Measurements from ENCODE around the gene ATP1B3.
A peak's percentile ranks its signal among the peaks of the same experiment; 100 is the strongest.

ATP1B3 gene

DNA sequence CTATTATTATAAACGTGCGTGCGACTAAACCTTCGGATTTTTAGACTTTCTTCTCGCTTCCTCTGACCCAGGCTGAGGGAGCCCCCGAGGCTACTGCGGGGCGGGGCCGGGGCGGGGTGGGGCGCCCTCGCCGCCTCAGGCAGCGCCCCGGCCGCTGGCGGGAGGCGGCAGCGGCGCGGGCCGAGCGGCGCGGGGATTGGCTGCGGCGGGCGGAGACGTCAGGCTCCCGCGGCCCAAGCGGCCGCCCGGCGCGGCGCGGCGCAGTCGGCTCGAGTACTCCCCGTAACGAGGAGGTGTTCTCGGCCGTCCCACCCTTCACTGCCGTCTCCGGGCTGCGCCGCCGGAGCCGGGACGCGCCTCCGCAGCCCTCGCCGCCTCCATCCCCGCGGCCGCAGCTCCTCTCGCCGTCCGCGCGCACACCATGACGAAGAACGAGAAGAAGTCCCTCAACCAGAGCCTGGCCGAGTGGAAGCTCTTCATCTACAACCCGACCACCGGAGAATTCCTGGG lies at the start of gene ATP1B3:
Gene ATP1B3 (plus strand): TSS at position 263 of the 510 bp plus-strand sequence. CDS start 159 bp downstream, at position 422.
- no peaks in the 10 kb centered on the region for H3K36me3 ChIP-seq (ENCODE audit: control insufficient read depth, insufficient read depth, low read length)
- H3K4me1 ChIP-seq (ENCODE audit: control insufficient read depth, insufficient read depth, low read length): peaks cover 5% of the 10 kb centered on the region
- no peaks in the 10 kb centered on the region for H3K9me3 ChIP-seq (ENCODE audit: control insufficient read depth, insufficient read depth, low read length)
- H3K4me3 ChIP-seq (ENCODE audit: low read depth, low read length): peak within 1 kb of the TSS; percentile 94
- H3K9ac ChIP-seq (ENCODE audit: low read depth, low read length): peak within 1 kb of the TSS; percentile 85
- H3K27me3 ChIP-seq (ENCODE audit: control insufficient read depth, insufficient read depth, low read length): no peaks in the 10 kb centered on the region

DNA sequence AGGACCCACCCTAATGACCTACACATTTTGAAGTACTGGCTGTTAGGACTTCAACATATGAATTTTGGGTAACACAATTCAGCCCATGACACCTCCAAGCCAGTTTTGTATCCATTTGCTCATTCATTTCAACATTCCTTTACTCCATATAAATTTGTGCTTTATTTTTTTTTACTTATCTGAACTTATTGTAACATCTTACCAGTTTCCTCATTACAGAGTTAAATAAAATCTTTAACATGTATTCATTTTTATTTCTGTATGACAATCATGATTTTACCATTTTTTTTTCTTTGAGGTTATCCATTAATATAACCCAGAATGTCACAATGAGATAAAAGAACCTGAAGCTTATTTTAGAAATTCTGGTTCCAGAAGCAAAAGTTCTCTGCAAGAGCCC lies 48.0 kb upstream of the ATP1B3 start:
- no peaks in the 10 kb centered on the region for H3K36me3 ChIP-seq (ENCODE audit: control insufficient read depth, insufficient read depth, low read length)

DNA sequence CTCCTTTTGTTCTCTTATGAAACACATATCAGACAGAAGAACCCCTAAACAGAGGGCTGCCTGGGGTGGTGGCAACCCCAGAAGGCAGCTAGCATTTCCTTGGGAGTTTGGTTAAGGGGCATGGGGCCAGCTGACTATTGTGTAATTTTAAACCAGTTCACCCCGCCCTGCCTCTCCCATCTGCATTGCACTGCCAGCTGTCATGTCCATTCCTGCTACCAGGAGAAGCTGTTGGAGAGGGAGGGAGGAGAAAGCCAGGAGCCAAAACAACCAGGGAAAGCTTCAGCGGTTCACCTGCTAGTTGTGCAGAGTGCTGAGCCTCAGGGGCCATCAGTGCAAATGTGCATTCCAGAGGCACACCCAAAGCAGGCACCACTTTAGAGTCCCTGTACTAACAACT lies 47.6 kb upstream of the ATP1B3 start:
- no peak overlapping the region for H3K4me3 ChIP-seq (ENCODE audit: low read depth, low read length)
- H3K9ac ChIP-seq (ENCODE audit: low read depth, low read length): no peak overlapping the region
- H3K27me3 ChIP-seq (ENCODE audit: control insufficient read depth, insufficient read depth, low read length): no peaks in the 10 kb centered on the region
- H3K36me3 ChIP-seq (ENCODE audit: control insufficient read depth, insufficient read depth, low read length): no peaks in the 10 kb centered on the region
- peaks cover 10% of the 10 kb centered on the region for H3K4me1 ChIP-seq (ENCODE audit: control insufficient read depth, insufficient read depth, low read length)
- no peaks in the 10 kb centered on the region for H3K9me3 ChIP-seq (ENCODE audit: control insufficient read depth, insufficient read depth, low read length)

More for the DNA sequence above, 48.0 kb upstream of the ATP1B3 start:
- Histone ChIP-seq H3K4me3 (ENCODE audit: low read depth, low read length) (no peak overlapping the region), H3K4me1 (ENCODE audit: control insufficient read depth, insufficient read depth, low read length) (peaks cover 10% of the 10 kb centered on the region), H3K9ac (ENCODE audit: low read depth, low read length) (no peak overlapping the region), H3K9me3 (ENCODE audit: control insufficient read depth, insufficient read depth, low read length) (no peaks in the 10 kb centered on the region), H3K27me3 (ENCODE audit: control insufficient read depth, insufficient read depth, low read length) (no peaks in the 10 kb centered on the region)

DNA sequence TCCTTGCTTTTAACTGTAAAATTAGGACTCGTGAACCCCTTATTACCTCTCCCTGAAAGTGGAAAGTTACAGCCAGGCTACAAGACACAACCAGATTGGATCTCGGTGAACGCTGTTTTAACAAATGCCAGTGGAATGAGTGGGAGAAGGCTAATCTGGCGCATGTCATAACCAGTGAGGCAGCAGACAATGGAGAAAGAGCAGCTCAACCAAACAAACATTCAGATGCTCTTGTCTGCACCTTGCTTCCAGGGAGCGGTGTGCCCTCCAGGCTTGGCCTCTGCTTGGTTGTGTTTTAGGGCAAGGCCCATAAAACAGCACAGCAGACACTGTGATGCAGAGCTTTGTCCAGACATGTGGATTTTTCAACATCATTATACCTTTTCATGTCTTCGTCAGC lies 45.9 kb upstream of the ATP1B3 start:
- Histone ChIP-seq H3K9ac (ENCODE audit: low read depth, low read length) (no peak overlapping the region), H3K9me3 (ENCODE audit: control insufficient read depth, insufficient read depth, low read length) (no peaks in the 10 kb centered on the region), H3K4me3 (ENCODE audit: low read depth, low read length) (no peak overlapping the region), H3K27me3 (ENCODE audit: control insufficient read depth, insufficient read depth, low read length) (no peaks in the 10 kb centered on the region), H3K36me3 (ENCODE audit: control insufficient read depth, insufficient read depth, low read length) (no peaks in the 10 kb centered on the region), H3K4me1 (ENCODE audit: control insufficient read depth, insufficient read depth, low read length) (peaks cover 10% of the 10 kb centered on the region)

DNA sequence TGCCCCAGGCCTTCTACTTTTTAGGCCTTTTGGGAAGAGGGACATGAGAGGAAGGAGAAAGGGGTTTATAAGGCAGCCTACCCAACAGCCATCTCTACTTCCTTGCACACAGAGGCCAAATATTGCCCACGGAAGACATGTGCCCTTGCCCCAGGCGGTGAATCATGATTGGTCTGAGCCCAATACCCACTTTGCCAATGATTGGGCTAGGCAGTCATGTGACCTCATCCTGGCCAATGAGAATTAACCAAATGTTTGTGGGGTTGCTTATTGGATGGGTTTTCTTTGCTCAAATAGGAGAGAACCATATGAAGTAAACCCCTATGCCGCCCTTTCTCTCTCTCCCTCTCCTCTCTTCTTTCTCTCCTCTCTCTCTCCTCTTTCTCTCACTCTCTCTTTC lies 42.2 kb upstream of the ATP1B3 start:
- Histone ChIP-seq H3K9me3 (ENCODE audit: control insufficient read depth, insufficient read depth, low read length) (no peaks in the 10 kb centered on the region), H3K36me3 (ENCODE audit: control insufficient read depth, insufficient read depth, low read length) (no peaks in the 10 kb centered on the region), H3K4me1 (ENCODE audit: control insufficient read depth, insufficient read depth, low read length) (no peaks in the 10 kb centered on the region), H3K27me3 (ENCODE audit: control insufficient read depth, insufficient read depth, low read length) (no peaks in the 10 kb centered on the region), H3K4me3 (ENCODE audit: low read depth, low read length) (no peak overlapping the region), H3K9ac (ENCODE audit: low read depth, low read length) (no peak overlapping the region)

DNA sequence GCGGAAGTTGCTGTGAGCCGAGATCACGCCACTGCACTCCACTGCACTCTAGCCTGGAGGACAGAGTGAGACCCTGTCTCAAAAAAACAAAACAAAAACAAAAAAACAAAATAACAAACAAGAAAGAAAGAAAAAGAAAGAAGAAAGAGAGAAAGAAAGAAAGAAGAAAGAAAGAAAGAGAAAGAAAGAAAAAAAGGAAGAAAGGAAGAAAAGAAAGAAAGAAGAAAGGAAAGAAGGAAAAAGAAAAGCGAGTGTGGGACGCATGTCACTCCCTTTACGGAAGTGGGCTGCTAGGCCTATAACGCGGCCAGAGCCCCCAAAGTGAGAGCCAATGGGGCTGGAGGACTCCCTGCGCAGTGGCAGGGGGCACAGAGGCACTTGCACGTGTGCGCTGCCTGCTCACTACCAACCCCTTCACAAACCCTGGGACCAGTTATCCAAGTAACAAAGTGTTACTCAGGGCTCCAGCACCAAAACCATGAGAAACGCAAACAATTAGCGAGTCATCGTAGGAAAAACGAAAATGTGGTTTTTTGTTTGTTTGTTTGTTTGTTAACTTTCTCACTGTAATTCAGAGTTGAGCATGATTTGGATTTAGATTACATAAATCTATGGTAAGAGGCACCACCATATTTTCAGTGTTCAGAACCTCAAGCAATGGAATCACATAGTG lies 40.8 kb upstream of the ATP1B3 start:
- Histone ChIP-seq H3K9me3 (ENCODE audit: control insufficient read depth, insufficient read depth, low read length) (no peaks in the 10 kb centered on the region), H3K27me3 (ENCODE audit: control insufficient read depth, insufficient read depth, low read length) (no peaks in the 10 kb centered on the region), H3K4me1 (ENCODE audit: control insufficient read depth, insufficient read depth, low read length) (no peaks in the 10 kb centered on the region), H3K9ac (ENCODE audit: low read depth, low read length) (no peak overlapping the region), H3K4me3 (ENCODE audit: low read depth, low read length) (no peak overlapping the region), H3K36me3 (ENCODE audit: control insufficient read depth, insufficient read depth, low read length) (no peaks in the 10 kb centered on the region)

DNA sequence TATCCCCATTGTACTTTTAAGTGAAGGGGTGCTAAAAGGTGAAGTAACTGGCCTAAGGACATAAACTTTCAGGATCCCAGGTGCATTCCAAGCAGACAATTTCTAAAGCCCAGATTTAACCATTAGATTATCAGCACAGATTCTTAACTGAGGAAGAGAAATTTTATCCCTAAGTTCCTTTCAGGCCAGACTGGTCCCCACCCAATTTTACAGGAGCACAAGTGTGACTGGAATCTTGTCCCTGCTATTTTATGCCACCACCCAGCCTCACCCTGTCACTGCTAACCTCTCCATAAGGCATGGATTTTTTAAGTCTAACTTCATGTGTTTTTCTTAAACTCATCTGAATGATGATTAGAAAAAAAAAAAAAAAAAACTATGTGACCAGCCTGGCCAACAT lies 37.1 kb upstream of the ATP1B3 start:
- no peaks in the 10 kb centered on the region for H3K4me1 ChIP-seq (ENCODE audit: control insufficient read depth, insufficient read depth, low read length)
- no peaks in the 10 kb centered on the region for H3K9me3 ChIP-seq (ENCODE audit: control insufficient read depth, insufficient read depth, low read length)
- H3K4me3 ChIP-seq (ENCODE audit: low read depth, low read length): no peak overlapping the region
- H3K9ac ChIP-seq (ENCODE audit: low read depth, low read length): no peak overlapping the region
- no peaks in the 10 kb centered on the region for H3K36me3 ChIP-seq (ENCODE audit: control insufficient read depth, insufficient read depth, low read length)
- H3K27me3 ChIP-seq (ENCODE audit: control insufficient read depth, insufficient read depth, low read length): no peaks in the 10 kb centered on the region

DNA sequence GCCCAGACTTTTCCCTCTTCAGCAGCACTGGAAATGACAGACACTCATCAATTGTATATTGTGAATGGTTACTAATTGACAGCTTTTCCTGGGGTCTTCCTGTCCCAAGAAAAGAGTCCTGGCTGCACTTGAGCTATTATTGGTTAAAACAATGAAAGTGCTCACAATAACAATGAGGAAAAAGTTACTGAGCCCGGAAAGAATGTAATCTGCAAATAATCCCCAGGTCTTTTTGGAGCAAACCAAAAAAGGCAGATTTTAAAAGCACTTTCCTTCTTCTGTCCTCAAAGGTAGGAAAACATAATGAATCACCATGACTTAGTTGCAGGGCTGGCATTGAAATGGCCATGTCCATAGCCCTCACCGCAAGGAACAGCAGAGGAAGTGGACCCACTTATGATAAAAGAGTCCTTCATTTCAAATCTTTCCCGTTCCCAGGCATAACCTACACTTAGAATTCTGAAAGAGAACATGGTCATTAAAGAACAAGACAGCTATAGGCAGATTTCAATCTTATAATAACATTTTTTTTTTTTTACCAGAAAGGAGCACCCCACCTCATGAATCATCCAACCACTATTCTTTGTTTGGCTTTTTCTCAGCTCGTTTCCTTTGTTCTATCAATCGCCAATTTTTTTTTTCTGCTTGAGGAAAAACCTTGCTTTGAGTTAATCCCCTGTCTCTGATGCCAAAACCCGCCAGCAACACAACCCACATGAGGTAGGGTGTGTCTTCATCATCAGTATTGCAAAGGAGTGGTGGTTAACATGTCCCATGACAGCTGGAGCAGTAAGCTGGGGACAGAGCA lies 35.5 kb upstream of the ATP1B3 start:
- Histone ChIP-seq H3K9ac (ENCODE audit: low read depth, low read length) (no peak overlapping the region), H3K36me3 (ENCODE audit: control insufficient read depth, insufficient read depth, low read length) (no peaks in the 10 kb centered on the region), H3K9me3 (ENCODE audit: control insufficient read depth, insufficient read depth, low read length) (no peaks in the 10 kb centered on the region), H3K4me3 (ENCODE audit: low read depth, low read length) (no peak overlapping the region), H3K4me1 (ENCODE audit: control insufficient read depth, insufficient read depth, low read length) (no peaks in the 10 kb centered on the region), H3K27me3 (ENCODE audit: control insufficient read depth, insufficient read depth, low read length) (no peaks in the 10 kb centered on the region)

DNA sequence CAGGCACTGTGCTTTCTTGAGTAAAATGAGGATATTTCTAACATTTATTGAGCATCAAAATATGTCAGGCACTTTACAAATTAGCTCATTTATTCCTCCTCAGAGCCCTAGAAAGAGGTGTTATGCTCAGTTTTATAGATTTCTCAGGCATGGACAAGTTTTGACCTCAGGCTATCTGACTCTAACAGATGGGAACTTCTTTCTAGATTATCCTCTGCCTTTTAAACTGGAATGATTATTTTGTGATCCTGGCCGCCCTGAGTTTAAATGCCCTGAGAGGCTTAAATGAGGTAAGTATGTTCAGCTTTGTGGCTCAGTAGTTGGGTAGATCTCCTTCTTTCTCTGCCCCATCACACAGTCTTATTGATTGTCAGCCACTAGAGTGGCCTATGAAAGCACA lies 32.3 kb upstream of the ATP1B3 start:
- H3K9ac ChIP-seq (ENCODE audit: low read depth, low read length): no peak overlapping the region
- H3K4me3 ChIP-seq (ENCODE audit: low read depth, low read length): no peak overlapping the region

DNA sequence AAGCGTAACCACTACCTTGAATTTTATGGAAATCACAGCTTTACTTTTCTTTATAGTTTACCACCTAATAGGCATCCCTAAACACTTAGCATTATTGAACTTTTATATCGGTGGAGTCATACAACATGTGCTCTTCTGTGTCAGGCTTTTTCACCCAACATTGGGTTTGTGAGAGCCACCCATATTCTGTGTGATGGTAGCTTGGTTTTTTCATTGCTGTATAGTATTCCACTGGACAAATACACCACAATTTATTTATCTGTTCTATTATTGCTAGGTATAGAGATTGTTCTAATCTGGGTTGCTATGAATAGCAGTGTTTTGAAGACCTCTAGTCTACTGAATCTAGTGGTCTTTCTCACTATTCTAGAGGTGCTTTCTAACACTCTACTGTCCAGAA lies 31.6 kb upstream of the ATP1B3 start:
- Histone ChIP-seq H3K9me3 (ENCODE audit: control insufficient read depth, insufficient read depth, low read length) (no peaks in the 10 kb centered on the region), H3K9ac (ENCODE audit: low read depth, low read length) (no peak overlapping the region), H3K36me3 (ENCODE audit: control insufficient read depth, insufficient read depth, low read length) (no peaks in the 10 kb centered on the region), H3K27me3 (ENCODE audit: control insufficient read depth, insufficient read depth, low read length) (no peaks in the 10 kb centered on the region), H3K4me3 (ENCODE audit: low read depth, low read length) (no peak overlapping the region), H3K4me1 (ENCODE audit: control insufficient read depth, insufficient read depth, low read length) (no peaks in the 10 kb centered on the region)

More for the DNA sequence above, 32.3 kb upstream of the ATP1B3 start:
- no peaks in the 10 kb centered on the region for H3K9me3 ChIP-seq (ENCODE audit: control insufficient read depth, insufficient read depth, low read length)
- H3K36me3 ChIP-seq (ENCODE audit: control insufficient read depth, insufficient read depth, low read length): no peaks in the 10 kb centered on the region
- H3K4me1 ChIP-seq (ENCODE audit: control insufficient read depth, insufficient read depth, low read length): no peaks in the 10 kb centered on the region
- H3K27me3 ChIP-seq (ENCODE audit: control insufficient read depth, insufficient read depth, low read length): no peaks in the 10 kb centered on the region

DNA sequence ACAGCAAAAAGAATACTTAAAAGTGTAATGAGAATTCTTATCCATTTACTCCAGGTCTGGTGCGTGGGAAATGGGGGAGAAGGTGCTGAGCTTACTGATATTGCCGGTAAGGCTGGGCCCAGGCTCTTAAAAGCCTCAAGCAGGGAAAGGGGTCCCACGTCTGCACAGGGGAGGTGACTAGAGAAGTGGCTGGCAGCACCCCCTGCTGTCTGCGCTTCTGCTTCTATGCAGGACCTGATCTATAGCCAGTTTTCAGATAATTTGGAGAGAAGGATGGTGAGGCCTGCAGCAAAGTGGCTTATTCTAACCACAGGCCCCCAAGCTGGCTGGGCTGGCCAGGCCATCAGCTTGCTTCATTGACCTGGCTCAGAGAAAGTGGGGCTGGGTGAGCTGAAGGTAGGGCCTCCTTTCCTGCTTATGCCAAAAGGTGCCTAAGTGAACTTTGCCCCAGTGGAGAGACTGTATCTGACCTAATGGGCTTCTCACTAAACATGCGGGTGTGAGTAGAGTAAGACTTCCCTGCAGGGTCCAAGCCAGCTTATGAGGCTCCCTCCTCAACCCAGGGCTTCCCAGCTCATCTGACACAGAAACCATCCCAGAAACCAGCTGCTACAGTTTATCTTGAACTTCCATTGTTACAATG lies 30.9 kb upstream of the ATP1B3 start:
- Histone ChIP-seq H3K4me3 (ENCODE audit: low read depth, low read length) (no peak overlapping the region), H3K9ac (ENCODE audit: low read depth, low read length) (no peak overlapping the region), H3K36me3 (ENCODE audit: control insufficient read depth, insufficient read depth, low read length) (no peaks in the 10 kb centered on the region), H3K9me3 (ENCODE audit: control insufficient read depth, insufficient read depth, low read length) (no peaks in the 10 kb centered on the region), H3K27me3 (ENCODE audit: control insufficient read depth, insufficient read depth, low read length) (no peaks in the 10 kb centered on the region), H3K4me1 (ENCODE audit: control insufficient read depth, insufficient read depth, low read length) (no peaks in the 10 kb centered on the region)

Measured in iPS-15b (cell line).